SK-N-DZ (cell line): ENCODE measurements around the gene CH25H. TPM values are rescaled to one million over a fixed set of nuclear protein-coding genes. Genes with fewer than 3 reads are reported as not detected.
"Not testable (repeated sequence)": the region's sequence is repeated elsewhere in the genome, so short reads cannot be mapped to it uniquely, and the experiment has no call there.

Source experiments
- DNase-seq: peaks from one replicate; pipeline ENCODE4 v3.0.0-alpha.2; 2015; ENCODE audit warnings: low spot score
- polyA plus RNA-seq, 2 experiments: library from polyadenylated mRNA; depleted of rRNA; stranded (reverse); fragments of >200 nt; gene quantifications; 2 replicates each; pipeline ENCODE4 v1.2.3, GENCODE V29; 2014

CH25H gene
- polyA plus RNA-seq (2014; cell fraction: cytosol; rRNA removed), result not detected in 2 replicates
- polyA plus RNA-seq (2014; cell fraction: nucleus; rRNA removed), result not detected in 2 replicates

DNA sequence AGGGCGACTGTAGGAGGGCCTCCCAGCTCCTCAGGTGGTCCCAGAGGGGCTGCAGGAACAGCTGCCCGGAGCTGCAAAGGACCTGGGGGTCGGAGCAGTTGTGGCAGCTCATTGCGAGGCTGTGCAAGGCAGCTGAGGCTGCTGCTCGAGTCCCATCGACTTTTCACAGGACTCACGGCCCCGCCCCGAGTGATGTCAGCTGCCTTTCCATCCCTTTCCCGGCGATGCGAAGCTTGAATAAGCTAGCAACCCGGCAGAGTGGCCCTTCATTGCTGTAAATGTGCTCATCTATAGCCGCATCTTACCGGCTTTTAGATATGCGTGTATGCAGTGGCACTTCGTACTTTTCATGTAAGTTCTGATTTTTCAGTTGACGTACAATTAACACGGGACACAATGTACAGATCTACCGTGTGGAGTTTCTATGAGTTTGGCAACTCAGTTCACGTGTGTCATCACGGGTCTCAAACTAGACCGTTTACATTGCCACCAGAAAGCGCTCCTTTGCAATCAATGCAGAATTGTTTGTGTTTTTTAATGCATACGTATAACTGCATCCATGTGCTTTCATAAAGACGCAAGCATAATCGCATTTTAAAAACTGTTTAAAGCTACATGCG lies at the start of gene CH25H:
Gene CH25H, minus strand, starts transcription at position 137 of the 620 bp plus-strand sequence. Its CDS starts 25 bp downstream, at position 112.
- peak; percentile 50 for DNase-seq

DNA sequence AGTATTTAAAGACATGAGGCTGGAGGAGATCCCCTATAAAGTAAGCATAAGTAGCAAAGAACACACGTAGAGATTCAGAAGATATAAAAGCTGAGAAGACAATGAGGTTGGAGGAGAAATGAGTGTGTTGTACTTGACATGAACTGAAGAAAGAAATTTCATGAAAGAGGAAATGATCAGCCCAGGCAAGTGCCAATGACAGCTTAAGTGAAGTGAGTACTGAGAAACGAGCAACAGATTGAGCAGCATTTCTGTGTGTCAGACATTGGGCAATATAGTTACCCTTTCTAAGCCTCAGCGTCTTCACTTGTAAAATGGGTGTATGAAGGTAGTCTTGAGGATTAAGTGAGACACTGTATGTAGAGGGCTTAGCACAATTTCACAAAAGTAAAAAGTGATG lies 49.2 kb upstream of the CH25H start:
- no peak for DNase-seq

DNA sequence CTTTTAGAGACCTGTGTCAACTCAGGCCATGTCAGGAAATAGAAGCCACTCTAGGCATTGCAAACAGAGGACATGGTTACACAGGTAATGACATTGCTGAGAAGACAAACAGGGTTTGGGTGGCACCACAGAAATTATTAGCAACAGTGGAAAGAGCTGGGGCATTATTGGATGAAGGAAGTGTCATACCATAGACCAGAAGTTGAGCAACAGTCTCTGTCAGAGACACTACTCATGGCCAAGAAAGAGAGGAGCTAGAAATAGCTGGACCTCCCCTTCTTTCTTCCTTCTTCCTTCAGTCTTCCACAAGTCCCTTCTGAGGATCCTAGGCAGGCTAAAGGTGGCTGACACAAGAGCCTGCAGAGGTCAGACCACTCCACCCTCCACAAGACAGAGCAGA lies 48.7 kb upstream of the CH25H start:
- no peak for DNase-seq

DNA sequence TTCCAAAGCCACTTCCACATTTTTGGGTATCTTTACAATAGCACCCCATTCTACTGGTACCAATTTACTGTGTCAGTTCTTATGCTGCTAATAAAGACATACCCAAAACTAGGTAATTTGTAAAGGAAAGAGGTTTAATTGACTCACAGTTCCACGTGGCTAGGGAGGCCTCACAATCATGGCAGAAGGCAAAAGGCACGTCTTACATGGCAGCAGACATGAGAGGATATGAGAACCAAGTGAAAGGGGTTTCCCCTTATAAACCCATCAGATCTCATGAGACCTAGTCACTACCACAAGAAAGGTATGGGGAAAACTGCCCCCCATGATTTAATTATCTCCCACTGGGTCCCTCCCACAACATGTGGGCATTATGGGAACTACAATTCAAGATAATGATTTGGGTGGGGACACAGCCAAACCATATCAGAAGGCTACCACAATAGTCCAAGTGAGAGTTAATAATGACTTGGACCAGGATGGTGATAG lies 48.0 kb upstream of the CH25H start:
- DNase-seq, result not testable (repeated sequence)

DNA sequence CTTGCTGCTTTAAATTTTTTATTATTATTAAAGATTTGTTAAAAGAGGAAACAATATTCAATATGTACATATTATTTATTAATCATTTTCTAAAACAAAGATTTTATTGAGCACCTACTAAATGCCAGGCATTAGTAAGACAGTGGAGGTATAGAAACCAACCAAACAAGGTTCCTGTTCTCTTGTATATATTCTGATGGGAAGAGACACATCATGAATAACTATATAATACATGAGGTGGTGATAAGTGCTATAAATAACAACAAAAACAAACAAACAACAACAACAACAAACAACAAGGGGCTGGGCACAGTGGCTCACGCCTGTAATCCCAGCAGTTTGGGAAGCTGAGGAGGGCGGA lies 45.1 kb upstream of the CH25H start:
- DNase-seq, result no peak

- DNase-seq, result peak; percentile 99
These were observed 44.5 kb upstream of the CH25H start, which contains the start of gene LIPA for GRCh38 chr10:89251409-89252224. Gene LIPA (minus strand): TSS chr10:89251775. CDS start chr10:89247648, 4,127 bp downstream.

GRCh38 chr10:89250865-89251408 lies 43.8 kb upstream of the CH25H start:
- peak; percentile 50 for DNase-seq

- DNase-seq, result no peak
These were observed 41.9 kb upstream of the CH25H start for GRCh38 chr10:89248990-89249389.

DNA sequence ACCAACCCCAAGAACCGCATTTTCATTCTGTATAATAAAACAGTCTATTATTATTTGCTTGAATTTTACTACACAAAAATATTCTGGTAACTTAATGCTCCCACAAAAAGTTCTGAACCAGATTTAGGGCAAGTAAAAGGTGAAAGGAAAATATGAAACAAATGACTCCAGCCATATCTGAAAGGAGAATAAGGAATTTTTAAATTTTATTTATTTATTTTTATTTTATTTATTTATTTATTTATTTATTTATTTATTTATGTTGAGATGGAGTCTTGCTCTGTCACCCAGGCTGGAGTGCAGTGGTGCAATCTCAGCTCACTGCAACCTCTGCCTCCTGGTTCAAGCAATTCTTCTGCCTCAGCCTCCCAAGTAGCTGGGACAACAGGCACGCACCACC lies 40.5 kb upstream of the CH25H start:
- not testable (repeated sequence) for DNase-seq

DNA sequence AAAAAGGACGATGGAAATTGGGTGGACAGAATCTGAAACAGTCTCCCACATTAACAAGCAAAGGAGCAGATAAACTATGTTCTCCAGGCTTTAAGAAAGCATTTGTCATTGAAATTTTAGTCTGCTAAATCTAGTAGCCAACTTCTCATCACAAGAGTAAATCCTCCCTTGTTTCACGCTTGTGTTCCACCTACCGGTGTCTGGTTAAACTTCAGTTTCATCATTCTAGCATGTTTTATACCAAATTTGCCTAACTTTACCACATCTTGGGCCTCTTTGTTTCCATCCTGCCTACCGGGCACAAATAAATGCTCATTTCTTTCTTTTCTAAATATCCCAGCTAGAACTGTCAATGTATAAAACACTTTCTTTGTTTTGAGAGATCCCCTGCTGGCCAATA lies 38.7 kb upstream of the CH25H start:
- DNase-seq, result no peak

DNA sequence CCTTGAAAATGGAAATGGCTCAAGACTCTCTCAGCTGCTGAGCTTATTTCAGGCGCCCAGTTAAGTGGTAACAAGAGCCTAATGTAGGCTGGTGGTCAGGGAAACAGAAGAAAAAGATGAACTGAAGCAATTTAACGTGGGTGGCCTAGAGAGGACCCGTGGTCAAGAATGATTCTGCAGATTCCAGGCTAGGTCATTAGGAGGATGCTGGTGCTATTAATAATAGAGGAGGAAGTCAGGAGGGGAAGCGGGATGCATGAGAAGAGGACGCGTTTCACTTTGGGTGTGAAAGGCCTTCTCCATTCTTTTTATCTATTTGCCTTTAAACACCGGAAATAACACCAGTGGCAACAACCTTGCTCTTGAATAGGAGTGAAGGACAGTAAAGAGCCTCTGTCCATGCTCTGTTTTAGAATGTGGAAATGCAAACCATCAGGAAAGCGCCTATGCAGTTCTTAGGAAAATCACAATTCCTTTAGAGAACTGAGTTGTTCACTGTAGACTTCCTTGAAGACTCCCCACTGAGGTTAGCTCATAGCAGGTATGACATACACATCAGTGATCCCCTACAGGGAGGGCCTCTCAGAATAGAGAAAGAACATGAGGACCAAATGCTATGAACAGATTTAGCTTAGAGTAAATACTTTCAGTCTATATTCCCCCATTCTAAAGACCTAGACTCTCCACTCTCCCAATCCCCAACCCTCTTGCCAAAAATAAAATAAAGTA lies 35.9 kb upstream of the CH25H start:
- no peak for DNase-seq

GRCh38 chr10:89242345-89242684 lies 35.2 kb upstream of the CH25H start:
- DNase-seq, result no peak

- DNase-seq, result no peak
These were observed 34.6 kb upstream of the CH25H start for GRCh38 chr10:89241486-89242344.

DNA sequence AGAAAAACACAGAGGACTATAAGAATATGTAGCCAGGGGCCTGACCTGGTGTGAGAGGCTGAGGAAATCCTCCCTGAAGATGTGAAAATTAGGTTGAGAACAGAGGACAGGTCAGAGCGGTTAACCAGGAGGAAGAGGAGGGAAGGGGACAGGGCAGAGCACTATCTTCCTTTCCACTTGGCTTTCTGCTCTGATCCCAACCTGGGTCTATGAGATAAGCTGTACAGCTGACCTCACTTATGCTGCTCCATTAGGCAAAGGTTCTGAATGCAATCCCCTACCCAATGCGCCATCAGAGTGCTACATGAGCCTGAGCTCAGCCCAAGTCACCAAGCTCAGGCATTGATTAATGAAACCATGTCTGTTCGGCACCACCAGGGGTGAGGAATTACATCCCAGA lies 33.9 kb upstream of the CH25H start:
- no peak for DNase-seq

GRCh38 chr10:89240519-89240918 lies 33.4 kb upstream of the CH25H start:
- no peak for DNase-seq

DNA sequence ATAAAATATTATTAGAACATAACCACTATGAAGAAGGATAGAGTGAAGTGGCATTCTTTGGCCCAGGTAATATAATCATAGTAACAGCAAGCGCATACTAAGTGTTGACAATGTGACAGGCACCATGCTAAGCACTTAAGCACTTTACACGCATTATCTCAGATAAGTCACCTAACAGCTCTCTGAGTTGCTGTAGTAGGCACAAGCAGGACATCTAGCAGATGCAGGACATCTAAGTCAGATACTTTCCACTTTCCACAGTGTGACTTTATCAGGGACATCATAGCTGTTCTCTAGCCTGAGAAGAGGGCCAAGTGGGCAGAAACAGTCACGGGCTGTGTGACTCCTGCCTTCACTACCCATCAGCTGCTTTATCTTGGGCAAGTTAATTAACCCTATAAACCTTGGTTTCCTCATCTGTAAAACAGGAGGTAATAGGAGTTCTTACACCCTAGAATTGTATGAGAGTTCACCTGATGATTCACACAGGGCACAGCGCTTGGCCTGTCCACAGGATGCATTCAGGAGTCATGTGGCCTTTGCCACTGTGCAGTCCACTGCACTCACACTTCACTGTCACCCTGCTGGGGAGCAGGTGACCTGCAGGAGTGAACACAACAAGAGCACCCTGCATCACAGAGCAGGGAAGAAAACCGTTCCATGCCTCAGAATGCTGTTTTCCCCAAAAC lies 32.0 kb upstream of the CH25H start:
- no peak for DNase-seq

- no peak for DNase-seq
These were observed 30.7 kb upstream of the CH25H start for GRCh38 chr10:89237849-89238248.

DNA sequence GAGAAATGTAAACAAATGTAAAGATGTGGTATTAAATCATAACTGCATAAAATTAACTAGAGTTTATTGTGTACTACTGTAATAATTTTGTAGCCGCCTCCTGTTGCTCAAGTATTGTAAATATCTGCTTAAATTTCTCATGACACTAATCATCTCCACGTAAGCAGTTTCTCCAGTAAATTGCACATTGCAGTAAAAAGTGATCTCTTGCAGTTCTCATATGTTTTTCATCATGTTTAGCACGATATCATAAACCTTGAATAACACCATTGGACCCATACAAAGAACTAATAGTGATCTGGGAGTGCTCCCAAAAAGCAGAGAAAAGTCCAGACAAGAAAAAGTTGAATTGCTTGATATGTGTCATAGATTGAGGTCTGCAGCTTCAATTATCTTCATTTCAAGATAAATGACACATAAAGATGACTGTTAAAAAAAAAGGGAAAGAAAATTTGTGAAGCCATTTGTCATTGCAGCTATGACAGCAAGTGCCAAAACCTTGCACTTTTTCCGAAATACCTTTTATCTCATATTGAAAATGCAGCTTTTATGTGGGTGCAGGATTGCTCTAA lies 29.2 kb upstream of the CH25H start:
- no peak for DNase-seq

DNA sequence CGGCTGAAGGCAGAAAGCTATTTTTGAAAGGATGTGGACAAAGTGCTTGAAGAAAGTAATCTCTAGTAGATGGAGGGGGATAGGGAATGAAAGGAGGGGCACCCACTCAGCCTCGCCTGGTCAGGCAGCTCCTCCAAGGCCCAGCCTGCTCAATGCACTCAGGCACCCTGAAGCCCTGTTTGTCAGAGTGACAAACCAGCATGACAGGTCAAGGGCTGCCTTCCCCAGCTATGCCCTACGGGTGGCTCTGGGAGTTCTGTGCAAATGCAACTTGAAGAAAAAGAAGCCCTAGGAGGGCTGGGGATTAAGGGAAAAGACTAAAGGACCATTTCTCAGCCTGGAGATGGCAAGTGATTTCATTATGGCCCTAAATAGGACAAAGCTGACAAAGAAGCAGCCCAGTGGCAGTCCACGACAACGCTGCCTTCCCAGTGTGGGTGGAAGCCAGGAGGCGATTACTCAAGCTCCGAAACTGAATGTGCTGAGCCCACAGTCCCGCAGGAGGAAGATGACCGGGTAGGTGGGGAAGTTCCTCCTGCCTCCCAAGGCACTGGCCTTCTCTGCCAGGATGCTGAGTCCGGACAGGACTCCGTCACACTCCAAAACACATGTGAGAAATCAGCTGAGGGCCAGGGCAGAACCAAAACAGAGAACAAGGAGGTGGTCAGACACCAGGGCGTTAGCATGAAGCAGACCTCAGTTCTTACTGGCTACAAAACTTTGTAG lies 28.1 kb upstream of the CH25H start:
- no peak for DNase-seq
